Central memory CD4-positive, alpha-beta T cell (primary cell): Measurements from ENCODE around the gene MAPK8.

Experiments used
- DNase-seq: peaks from one replicate; pipeline ENCODE4 v3.0.0; 2022

MAPK8 gene

GRCh38 chr10:48480397-48481374, 174.2 kb downstream of the MAPK8 start:
- DNase-seq = no peak

DNA sequence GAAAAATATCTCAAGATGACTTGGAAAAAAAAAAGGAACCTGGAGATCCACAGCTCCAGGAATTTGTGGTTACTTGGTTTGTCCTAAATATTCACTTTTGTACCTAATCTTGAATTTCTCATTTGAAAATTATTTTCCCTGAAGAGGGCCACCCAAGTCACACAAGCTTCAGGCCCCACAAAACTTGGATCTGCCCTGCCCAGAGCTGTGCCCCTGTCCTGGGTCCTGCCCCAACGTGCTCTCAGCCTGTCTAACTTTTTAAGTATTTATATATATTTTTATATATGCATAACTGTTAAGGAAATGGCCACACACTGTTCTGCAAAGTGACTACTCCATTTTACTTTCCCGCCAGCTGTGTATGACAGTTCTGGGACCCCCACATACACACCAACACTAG, 174.9 kb downstream of the MAPK8 start:
- no peak for DNase-seq

DNA sequence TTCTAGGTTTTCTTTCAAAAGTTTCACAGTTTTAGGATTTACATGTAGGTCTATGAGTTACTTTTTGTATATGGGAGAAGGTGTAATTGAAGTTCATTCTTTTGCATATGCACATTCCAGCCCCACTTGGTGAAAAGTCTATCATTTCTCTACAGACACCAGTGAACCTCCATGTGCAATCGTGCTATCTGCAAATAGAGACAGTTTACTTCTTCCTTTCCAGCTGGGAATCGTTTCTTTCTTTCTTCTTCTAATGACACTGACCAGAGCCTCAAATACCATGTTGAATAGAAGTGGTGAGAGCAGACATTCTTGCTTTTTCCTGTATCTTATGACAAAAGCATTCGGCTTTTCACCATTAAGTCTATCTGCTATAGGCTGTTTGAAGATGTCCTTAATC, 175.7 kb downstream of the MAPK8 start:
- DNase-seq = no peak

DNA sequence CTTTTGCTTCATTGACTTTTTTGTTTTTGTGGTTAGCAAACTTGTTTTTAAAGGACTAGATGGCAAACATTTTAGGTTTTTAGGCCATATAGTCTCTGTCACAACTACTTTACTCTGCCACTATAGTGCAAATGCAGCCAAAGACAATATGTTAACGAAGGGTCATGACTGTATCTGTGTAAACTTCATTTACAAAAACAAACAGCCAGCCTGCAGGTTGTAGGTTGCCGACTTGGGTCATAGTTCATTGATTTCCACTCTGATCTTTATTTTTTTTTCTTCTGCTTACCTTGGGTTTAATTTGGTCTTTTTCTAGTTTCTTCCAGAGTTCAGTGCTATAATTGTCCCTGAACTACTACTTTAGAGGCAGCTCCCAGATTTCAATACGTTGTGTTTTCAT, 178.4 kb downstream of the MAPK8 start:
- DNase-seq = no peak

DNA sequence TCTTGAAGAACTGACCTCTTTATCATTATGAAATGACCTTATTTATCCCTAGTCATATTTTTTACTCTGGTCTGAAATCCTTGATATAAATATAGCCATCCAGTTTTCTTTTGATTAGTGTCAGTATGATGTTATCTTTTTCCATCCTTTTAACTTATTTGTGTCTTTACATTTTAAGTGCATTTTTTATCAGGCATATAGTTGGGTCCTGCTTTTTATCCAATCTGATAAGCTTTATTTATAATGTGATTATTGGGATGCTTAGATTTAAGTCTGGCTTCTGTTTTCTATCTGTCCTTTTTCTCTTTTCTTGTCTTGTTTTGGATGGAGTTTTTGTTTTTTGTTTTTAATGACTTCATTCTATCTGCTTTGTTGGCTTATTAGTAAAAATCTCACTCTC, 179.2 kb downstream of the MAPK8 start:
- no peak for DNase-seq

- no peak for DNase-seq
Measured at GRCh38 chr10:48487244-48487643, 180.8 kb downstream of the MAPK8 start.
